ENCODE measurements around the gene CD302.
"Not testable (repeated sequence)": the region's sequence is repeated elsewhere in the genome, so short reads cannot be mapped to it uniquely, and the experiment has no call there.

CD302 gene

DNA sequence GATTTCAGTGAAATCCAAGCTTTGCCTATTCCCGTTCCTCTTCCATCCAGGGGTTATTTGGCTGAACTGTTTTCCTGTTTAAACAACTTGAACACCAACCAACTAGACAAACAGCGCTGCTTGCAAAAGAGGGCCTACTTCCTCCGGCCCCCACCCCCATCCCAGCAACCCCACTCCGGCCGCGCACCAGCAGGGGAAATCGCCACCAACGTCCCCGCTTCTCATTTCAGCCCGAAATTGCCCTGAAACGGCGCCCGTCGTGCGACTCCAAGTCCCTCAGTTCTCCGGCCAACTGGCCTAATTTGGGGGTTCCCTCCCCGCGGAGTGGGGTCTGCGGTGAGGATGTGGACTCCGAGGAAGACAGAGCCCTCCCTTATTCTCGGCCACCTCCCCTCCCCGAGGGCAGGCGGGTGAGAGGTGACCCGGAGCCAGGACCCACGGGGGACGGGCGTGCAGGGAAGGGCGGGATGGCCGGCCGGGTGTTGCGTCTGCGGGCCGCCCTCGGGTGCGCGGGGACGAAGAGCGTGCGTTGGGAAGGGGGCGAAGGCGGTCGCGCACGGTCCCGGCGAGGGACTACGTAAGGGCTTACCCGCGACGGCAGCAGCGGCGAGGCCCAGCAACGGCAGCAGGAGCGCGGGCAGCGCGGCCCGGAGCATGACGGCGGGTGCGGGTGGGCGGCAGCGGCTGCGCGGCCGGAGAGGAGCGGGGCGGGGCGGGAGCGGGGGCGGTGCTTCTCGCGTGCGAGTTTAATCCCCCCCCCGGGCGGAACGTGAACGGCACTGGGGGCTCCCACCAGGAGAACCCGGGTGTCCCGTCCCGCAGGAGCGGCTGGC is at the start of gene CD302:
Gene CD302, minus strand, starts transcription at position 666 of the 833 bp plus-strand sequence. Its CDS starts 10 bp downstream, at position 656.
- DNase-seq = no peak

DNA sequence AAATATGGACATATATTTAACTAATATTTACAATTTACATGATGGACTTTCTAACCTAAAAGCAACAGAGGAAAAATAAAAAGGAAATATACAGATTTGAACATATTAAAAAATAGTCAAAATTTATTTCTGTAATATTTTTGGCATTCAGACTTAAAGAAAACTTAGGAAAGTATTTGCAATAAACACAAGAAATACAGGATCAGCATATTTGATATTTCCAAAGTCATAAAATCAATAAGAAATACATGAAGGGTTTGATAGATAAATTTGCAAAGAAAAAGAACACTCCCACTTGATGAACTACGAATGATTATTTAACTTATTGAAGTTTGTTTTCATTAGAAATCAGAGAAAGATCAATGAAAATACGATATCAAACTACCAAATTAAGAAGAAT is 48.6 kb upstream of the CD302 start:
- DNase-seq = no peak

DNA sequence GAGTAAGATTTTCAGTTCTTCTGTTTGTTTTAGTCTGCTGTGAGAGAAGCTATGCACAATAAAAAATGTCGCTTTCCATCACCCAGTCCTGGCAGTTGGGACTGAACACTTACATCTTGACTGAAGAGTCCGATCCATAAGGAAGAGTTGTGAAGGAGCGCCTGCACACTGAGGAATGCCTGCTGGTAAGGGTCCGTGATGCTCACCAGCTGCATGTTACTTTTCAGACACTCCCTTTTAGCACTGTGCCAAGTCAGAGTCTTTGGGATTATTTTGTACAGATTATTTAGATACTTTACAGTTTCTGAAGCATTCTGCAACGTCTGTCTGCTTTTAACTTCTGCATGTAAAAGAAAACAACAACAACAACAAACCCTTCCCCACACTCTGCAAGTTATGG is 42.6 kb upstream of the CD302 start:
- DNase-seq = no peak

- DNase-seq = no peak
Measured at GRCh38 chr2:159832858-159833257, 34.9 kb upstream of the CD302 start.

DNA sequence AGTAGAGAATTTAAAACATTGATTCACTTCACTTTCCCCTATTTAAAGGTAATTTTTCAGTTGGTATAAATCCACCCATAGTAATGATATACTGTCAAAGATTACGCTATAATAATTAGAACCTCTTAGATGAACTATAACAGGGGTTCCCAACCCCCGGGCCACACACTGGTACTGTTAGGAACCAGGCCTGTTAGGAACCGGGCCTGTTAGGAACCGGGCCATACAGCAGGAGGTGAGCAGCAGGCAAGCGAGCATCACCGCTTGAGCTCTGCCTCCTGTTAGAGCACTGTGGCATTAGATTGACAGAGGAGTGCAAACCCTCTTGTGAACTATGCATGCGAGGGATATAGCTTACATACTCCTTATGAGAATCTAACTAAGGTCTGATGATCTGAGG is 34.0 kb upstream of the CD302 start:
- no peak for DNase-seq

- DNase-seq = no peak
Measured at GRCh38 chr2:159829376-159829775, 31.4 kb upstream of the CD302 start.

DNA sequence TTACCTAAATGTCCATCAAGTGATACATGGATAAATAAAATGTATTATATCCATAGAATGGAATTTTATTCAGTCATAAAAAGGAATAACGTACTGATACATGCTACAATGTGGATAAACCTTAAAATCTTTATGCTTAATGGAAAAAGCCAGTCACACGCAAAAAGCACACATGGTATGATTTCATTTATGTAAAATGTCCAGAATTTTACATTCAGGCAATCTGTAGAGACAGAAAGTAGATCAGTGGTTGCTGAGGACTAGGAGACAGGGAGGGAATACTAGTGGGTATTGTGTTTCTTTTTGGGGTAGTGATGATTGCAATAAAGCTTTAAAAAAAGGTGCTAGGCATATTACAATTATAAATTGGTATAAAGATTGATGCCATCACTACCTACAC is 30.7 kb upstream of the CD302 start:
- DNase-seq = peak; percentile 68

DNA sequence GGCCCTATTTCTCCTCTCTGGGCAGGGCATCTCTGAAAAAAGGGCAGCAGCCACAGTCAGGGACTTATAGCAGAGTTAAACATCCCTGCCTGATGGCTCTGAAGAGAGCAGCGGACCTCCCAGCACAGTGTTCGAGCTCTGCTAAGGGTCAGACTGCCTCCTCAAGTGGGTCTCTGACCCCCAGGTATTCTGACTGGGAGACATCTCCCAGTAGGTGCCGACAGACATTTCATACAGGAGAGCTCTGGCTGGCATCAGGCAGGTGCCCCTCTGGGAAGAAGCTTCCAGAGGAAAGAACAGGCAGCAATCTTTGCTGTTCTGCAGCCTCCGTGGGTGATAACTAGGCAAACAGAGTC is 24.4 kb upstream of the CD302 start:
- not testable (repeated sequence) for DNase-seq

GRCh38 chr2:159821775-159822477 is 23.9 kb upstream of the CD302 start:
- not testable (repeated sequence) for DNase-seq

DNA sequence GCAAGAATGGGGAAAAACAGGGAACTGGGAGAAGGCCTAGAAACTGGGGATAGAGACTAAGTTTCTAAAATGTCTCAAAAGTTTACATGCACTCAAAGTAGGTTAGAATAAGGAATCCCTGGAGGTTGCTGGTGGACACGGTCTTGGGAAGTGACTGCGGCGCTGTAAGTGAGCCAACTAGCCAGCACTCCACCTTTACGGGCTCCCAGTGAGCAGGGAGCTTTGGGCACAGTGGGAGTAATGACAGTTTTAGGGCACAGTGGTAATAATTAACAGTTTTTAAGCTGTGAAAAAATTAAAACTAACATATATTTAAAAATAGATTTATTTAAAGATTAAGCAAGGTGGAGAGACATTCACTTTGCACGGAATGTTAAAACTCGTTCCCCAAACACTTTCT is 20.9 kb upstream of the CD302 start:
- DNase-seq = no peak

DNA sequence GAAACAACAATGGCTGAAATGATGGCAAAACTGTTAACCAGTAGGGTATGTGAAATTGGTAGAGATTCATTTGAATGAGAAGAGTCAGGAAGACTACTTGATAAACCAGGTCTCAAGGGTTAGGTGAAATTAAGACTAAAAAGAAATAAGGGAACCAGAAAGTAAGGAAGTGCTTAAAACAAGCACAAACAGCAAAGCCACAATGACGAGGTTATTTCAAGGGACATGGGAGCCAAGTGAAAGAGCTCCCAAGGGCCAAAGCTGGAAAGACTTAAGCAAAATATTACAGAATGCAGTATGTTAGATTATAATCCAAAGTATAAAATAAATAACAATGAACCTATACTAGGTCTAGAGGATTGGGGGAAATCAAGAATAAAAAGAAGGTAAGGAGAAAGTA is 19.3 kb upstream of the CD302 start:
- no peak for DNase-seq

- DNase-seq = no peak
Measured at GRCh38 chr2:159811232-159811631, 13.2 kb upstream of the CD302 start.

GRCh38 chr2:159808032-159808425 is 10.0 kb upstream of the CD302 start:
- DNase-seq = no peak

DNA sequence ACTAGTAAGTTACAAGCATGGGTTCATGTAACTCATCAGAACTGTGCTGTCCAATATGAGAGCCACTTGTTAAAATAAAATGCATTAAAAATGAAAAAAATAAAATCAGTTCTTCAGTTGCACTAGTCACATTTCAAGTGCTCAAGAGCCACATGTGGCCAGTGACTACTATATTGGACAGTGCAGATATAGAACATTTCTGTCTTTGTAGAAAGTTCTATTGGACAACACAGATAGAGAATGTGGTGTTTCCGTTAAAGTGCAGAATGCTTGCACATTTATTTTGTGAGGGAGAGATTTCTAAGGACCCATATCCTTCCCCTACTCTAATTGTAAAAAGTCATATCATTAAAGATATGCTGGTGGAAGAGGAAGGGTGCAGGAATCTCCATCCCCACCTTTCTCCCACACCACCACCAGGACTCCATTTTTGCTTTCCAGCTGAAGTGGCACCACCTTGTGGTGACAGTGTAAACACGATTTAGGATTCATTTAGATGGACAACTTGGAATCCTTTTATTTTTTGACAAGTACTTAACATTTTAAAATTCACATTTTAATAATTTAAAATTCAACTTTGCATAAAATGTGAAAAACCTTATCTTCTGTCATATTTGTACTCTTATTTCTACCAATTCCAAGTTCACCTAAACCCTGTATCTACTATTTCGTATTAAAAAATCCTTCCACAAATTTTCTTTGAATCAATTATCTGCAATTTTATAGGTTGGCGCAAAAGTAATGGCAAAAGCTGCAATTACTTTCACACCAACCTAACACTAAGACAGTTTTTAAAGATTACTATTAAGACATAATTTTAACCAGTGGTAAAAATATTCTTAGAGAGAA is 9.4 kb upstream of the CD302 start:
- DNase-seq = peak; percentile 37

GRCh38 chr2:159804941-159805340 is 6.9 kb upstream of the CD302 start:
- DNase-seq = no peak

GRCh38 chr2:159803235-159803962 is 5.4 kb upstream of the CD302 start:
- no peak for DNase-seq

- no peak for DNase-seq
Measured at GRCh38 chr2:159802673-159803072, 4.7 kb upstream of the CD302 start.

GRCh38 chr2:159799833-159800232 is 1.8 kb upstream of the CD302 start:
- no peak for DNase-seq

DNA sequence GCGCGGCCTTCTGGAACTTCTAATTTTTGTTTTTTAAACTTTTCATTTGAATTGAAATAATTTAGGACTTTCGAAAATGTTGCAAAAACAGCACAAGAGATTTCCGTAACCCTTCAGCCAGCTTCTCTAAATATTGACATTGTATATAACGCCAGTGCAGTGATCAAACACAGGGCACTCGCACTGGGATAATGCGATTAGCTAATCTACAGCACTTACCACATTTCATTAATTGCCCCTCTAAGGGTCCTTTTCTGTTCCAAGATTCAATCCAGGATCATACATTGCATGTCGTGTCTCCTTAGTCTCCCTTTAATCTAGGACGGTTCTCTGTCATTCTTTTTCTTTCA is 343 bp upstream of the CD302 start:
- DNase-seq = no peak

- DNase-seq = no peak
Measured at GRCh38 chr2:159797225-159797542, 824 bp downstream of the CD302 start.

DNA sequence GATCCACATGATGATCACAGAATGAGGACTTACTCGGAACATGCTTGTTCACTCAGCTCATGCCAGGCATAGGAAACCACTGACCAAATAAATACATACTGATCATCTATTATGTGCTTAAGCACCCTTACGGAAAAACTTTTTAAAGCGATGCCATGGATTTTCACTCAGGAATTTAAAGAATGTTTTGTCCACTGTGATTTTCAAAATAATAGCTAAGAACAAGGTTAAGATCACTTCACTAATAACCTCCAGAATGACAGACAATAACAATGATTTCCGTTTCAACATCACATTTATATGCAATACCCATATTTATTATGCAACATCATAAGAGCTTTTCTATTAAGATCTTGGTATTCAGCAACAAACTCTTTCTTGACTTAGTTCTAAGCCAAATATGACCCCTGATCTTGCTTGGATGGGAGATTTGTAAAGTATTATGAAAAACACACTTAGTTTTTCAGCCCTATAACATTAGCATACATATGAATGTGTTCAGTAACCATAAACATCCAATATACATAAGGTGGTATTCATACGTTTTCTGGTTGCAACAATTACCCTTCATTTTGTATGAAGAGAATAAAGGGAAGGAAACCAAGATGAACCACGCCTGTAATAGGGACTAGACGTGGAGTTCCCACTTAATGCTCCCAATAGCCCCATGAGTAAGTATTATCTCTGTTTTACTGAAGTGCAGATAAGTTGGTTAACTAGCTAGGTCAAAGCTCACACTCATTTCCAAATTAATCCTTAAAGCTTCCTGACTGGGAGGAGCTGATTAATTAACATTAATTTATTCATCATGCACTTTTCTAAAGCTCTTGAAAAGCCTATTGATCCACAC is 1.9 kb downstream of the CD302 start:
- DNase-seq = no peak

DNA sequence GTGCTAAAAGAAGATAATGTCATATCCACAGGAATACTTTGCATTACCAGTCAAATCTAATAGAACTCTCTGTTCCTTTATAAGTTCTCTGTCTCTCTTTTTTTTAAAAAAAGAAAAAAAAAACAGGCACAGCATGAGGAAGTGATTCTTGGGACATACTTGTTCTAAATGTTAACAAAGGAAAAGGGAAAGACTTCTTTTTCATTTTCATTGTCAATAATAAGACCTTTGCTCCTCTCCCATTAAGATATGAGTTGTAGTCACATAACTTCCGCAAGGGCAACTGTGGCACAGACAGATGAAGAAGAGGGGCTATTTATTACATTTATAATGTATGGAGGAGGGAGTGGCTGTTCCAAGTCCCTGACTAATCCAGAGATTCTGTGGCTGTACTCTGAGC is 4.7 kb downstream of the CD302 start:
- no peak for DNase-seq

Data from NCI-H1694 (cell line).